HG03378 (cell line): ENCODE results near the gene INPP4B.

Experiments used
- ATAC-seq: cut with Tn5 transposase; IDR thresholded peaks from one replicate; pipeline ENCODE4 v1.9.1; 2021; ENCODE audit warnings: mild to moderate bottlenecking, moderate library complexity; ENCODE audit not compliant: unreplicated experiment

INPP4B gene

DNA sequence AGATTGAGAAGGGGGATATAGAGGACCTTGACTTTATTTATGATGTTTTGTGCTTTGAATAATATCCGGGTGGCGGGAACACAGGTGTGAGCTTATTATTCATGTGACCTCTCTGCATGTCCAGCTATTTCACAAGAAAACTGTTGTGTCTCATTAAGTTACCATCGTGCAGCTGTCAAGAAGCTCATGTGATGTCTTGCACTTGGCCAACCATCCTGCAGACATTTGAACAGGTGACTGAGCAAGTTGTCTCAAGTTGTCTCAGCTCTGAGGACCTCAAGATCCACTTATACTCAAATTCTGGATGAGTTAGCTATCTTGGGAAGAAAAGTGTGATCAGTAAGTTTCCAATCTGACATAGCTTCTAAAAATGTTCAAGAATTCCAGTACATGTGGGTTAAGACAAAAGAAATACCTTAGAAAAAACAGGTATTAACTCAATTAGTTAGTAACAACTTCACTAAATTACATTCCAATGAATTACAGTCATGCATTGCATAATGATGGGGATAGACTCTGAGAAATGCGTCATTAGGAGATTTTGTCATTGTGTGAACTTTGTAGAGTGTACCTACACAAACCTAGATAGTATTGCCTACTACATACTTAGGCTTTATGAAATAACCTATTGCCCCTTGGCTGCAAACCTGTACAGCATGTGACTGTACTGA lies 462.2 kb downstream of the INPP4B start:
- no peak for ATAC-seq

- ATAC-seq: no peak
Measured at GRCh38 chr4:142383354-142383753, 462.7 kb downstream of the INPP4B start.

- ATAC-seq: no peak
Measured at GRCh38 chr4:142380052-142380602, 466.0 kb downstream of the INPP4B start.

- no peak for ATAC-seq
Measured at GRCh38 chr4:142379277-142380051, 466.6 kb downstream of the INPP4B start.

DNA sequence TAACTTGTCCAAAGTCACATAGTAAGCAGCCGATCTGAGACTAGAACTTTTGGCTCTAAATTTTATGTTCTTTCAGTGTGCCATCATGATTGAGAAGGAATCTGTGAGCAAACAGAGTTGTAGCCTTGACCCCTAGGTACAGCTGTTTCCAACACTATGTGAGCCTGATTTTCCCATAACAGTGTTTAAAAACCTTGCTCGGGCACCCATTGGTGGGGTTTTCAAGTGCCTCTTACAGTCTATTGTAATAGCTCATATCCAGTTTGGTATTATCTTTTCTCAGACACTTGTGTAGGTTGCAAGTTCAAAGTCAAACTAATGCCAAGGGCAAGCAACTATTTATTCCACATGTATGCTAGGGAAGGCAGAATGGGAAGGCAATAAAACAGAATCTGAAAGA lies 467.9 kb downstream of the INPP4B start:
- ATAC-seq: no peak

GRCh38 chr4:142377342-142378091 lies 468.6 kb downstream of the INPP4B start:
- no peak for ATAC-seq

DNA sequence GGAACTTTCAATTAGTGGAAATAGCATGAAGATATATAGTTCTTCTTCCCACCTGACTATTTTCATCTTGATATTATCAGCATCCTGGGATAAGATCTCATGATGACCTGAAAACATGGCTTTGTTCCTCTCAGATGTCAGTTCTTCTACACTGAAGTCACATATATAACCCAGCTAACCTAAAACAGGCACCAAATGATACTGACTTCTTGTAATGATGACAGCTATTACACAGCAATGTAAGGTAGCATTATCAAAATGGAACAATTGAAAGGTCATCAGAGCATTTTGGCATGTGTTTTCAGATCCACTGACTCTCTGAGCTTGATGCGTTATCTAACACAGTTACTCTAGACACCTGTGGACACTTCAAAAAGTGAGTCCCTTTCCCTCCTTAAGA lies 469.9 kb downstream of the INPP4B start:
- ATAC-seq: no peak

GRCh38 chr4:142373610-142374009 lies 472.5 kb downstream of the INPP4B start:
- no peak for ATAC-seq

- no peak for ATAC-seq
Measured at GRCh38 chr4:142372530-142373260, 473.4 kb downstream of the INPP4B start.

GRCh38 chr4:142369141-142369540 lies 477.0 kb downstream of the INPP4B start:
- ATAC-seq: no peak

DNA sequence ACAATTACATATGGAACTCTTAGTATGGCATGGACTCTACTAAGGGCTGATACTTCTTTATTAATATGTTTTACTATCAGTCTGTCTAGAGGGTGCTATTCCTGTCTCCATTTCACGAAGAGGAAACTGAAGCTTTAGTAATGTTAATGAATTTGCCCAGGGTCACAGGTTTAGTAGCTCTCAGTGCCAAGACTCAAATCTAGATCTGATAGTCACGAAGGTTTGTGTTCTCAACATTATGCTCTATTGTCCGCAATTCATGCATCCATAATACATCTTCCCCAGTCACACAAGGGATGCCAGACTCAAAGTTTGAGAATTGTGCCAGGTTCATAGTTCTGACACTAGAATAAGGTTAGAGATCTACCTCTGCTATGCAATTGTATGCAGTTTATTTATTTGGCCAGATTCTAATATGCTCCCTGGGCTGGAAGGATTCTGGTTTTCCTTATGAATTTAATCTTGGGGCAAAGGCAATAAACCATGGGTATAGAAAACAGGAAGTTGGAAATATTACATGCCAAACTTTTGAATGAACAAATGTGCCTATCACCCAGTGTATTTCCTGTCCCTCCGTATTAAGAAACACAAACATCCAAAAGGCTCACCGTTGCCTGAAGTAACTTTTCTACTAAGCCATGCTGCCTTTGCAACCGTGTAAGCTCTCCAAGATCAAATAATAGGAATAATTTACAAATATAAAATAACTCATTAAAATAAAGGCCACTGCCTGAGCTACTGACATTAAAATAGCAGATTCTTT lies 478.5 kb downstream of the INPP4B start:
- no peak for ATAC-seq

DNA sequence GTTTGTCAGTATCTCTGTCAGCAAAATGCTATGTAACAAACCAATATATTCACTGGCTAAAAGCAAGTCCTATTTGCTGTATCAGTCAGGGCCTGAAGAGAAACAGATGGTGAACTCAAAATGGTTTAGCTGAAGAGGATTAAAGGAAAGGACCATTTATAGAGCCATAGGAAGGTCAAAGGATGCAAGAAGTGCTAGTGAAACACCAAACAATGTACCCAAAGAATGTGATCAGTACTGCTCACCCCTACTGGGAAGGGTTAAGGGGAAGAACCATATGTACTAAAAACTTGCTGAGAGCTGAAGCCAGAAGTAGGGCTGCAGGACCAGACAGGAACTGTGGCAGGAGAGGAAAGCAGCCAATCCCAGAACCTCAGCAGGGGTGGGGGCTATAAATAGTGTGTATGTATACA lies 479.3 kb downstream of the INPP4B start:
- ATAC-seq: no peak

DNA sequence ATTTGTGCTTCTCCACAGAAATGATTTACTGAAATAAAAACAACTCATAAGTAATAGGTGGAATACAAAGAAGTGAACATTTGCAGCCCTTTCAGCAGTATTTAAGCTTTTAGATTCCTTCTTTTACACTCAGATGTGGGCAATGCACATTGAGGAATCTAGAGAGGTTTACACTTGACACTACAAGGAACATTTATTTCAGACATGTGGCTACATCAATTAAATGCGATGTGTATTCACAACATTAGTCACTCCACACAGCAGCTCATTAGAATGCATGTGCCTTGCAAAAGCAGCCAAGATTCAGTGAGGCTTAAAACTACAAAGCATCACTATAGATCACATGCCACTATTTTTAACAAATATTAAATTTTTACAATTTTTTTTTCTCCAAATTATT lies 480.7 kb downstream of the INPP4B start:
- ATAC-seq: no peak

DNA sequence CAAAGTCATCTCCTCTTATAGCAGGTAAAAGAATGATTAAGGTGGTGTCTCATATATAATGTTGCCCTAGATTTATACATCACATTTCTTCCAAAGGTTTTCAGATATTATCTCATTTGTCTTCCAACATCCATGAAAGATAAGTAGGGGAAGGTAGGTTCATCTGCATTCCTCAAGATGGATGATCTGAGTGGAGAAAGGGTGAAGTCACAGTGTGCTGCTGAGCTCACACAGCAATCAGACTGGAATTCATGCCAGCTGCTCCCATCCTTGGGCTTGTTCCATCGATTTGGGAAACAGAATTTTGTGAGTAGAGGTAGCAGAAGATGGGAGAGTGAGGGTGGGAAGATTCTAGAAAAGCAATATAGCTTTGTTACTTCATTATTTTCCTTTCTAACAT lies 482.4 kb downstream of the INPP4B start:
- no peak for ATAC-seq

DNA sequence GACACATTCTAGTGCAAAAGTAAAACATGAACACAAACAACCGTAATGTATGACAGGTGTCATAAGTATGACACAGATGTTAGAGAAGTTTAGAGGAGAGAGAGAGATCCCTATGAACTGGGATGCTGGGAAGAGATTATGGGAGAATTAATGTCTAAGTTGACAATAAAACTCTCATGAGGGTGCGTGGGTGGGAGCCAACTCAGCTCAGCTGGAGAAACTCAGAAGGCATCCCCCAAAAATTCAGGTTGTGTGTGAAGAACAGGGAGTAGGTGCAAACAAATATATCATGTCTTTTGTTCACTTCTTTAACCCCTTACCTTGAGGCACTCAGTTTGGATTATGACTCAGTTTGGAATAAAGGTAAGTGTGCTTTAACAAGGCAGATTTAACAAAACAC lies 484.1 kb downstream of the INPP4B start:
- ATAC-seq: no peak

DNA sequence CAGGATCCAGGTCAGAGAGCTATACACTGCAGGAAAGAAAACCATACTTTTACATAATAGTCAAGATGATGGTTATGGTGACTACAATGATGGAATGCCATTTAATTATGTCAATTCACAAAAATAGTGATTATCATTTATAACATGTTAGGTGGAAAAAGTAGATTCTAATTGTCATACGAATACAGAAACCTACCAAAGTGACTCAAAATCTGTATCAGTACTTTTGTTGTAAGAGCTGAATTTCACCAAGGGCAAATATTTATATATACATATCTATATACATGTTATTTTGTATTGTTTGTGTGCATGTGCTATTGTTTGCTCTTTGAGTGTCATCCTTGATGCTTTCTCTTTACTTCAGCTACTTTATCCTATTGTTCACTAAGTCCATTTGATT lies 485.4 kb downstream of the INPP4B start:
- ATAC-seq: no peak

DNA sequence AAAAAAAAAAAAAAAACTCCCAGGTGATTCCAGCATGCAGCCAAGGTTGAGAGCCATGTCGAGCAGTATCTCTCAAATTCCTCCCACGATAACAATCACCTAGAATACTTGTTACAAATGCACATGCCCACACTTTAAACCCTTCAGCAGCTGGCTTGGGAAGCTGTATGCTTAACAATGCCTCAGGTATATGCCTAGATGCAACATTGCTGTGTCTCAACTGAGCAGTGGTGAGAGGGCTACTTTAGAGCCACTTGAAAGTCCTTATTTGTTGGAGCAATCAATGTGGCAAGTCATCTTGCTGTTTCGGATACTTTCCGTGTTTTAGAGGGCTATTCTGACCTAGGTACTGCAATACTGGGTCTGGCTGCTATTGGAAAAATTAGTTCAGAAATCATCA lies 487.4 kb downstream of the INPP4B start:
- ATAC-seq: no peak

GRCh38 chr4:142356801-142357200 lies 489.3 kb downstream of the INPP4B start:
- no peak for ATAC-seq

- ATAC-seq: no peak
Measured at GRCh38 chr4:142356118-142356759, 489.9 kb downstream of the INPP4B start.
